ENCODE results near the gene TANC1. TPM values are rescaled to one million over a fixed set of nuclear protein-coding genes. Genes with fewer than 3 reads are reported as not detected.

The TANC1 gene
- total and polyA plus RNA-seq, 7 experiments from 2014 or later, result 0.13 to 0.39 (median 0.22) TPM; not detected in 1

DNA sequence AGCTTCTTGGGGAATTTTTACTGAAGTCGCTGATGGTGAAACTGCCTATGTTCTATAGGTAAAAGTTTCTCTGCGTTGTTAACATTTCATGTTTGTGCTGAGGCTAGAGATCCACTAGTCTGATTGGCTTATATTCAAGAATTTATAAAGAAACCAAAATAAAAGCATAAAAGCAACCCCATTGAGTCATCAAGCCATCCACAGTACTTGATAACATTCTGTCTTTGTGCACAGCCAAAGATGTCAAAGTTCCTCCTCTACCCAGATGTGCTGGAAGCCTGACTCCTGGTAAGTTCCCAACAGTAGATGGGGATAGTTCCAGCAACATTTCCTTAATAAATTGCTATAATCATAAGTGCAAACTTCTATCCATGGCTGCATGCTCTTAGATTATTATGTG lies 107.8 kb downstream of the TANC1 start:
- no peak for ATAC-seq
- H3K9me3 Mint-ChIP-seq, result peaks cover 0 to 5% (median 0%) of the 10 kb centered on the region in 11 donors
- no peak for DNase-seq
- H3K4me3 Mint-ChIP-seq, result no peak overlapping the region
- intact Hi-C loops (cut with micrococcal nuclease), result no loop called here
- no peak overlapping the region for H3K27ac ChIP-seq (ENCODE audit: low read depth, low read length)
- no peak overlapping the region for H3K4me3 ChIP-seq (ENCODE audit: low read length)
- H3K27me3 Mint-ChIP-seq, result peaks cover 0 to 4% (median 0%) of the 10 kb centered on the region in 5 donors
- ChIA-PET CTCF (no interaction called here), POLR2A (no interaction called here)
- no peaks in the 10 kb centered on the region for H3K27me3 ChIP-seq (ENCODE audit: control insufficient read depth in 2 of 2, insufficient read depth in 2 of 2, low read length in 2 of 2)
- H3K36me3 Mint-ChIP-seq, result no peaks in the 10 kb centered on the region
- peaks cover 0 to 1% (median 0%) of the 10 kb centered on the region in 7 donors for H3K4me1 Mint-ChIP-seq
- H3K4me1 ChIP-seq (ENCODE audit: control insufficient read depth in 2 of 2, insufficient read depth in 2 of 2, low read length in 2 of 2), result no peaks in the 10 kb centered on the region
- H3K36me3 ChIP-seq (ENCODE audit: control insufficient read depth in 2 of 3, insufficient read depth in 3 of 3, low read length in 3 of 3), result no peaks in the 10 kb centered on the region
- H3K27ac Mint-ChIP-seq, result no peak overlapping the region
- no peaks in the 10 kb centered on the region for H3K9me3 ChIP-seq (ENCODE audit: control insufficient read depth in 2 of 3, low read length in 3 of 3)

DNA sequence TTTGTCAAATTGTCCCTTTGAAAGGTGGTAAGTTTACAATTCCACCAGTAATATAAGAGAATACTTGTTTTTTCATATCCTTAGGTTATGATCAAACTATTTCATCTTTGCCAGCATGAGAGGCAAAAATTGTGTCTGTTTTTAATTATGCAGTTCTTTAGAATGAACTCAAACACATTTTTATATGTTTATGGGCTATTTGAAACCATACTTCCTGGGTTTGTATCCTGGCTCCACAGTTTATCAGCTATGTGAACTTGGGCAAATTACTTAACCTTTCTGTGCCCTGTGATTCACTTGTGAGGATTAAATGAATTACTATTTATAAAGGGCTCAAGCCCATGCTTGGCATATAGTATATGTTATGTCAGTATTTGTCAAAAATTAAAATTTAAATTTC lies 109.4 kb downstream of the TANC1 start:
- H3K36me3 Mint-ChIP-seq, result no peaks in the 10 kb centered on the region
- peaks cover 0 to 4% (median 0%) of the 10 kb centered on the region in 5 donors for H3K27me3 Mint-ChIP-seq
- no peak overlapping the region for H3K4me3 ChIP-seq (ENCODE audit: low read length)
- intact Hi-C loops (cut with micrococcal nuclease), result no loop called here
- no peaks in the 10 kb centered on the region for H3K27me3 ChIP-seq (ENCODE audit: control insufficient read depth in 2 of 2, insufficient read depth in 2 of 2, low read length in 2 of 2)
- H3K27ac Mint-ChIP-seq, result no peak overlapping the region
- H3K4me1 ChIP-seq (ENCODE audit: control insufficient read depth in 2 of 2, insufficient read depth in 2 of 2, low read length in 2 of 2), result no peaks in the 10 kb centered on the region
- DNase-seq (no peak), ATAC-seq (no peak)
- peaks cover 0 to 5% (median 0%) of the 10 kb centered on the region in 11 donors for H3K9me3 Mint-ChIP-seq
- no peaks in the 10 kb centered on the region for H3K36me3 ChIP-seq (ENCODE audit: control insufficient read depth in 2 of 3, insufficient read depth in 3 of 3, low read length in 3 of 3)
- ChIA-PET POLR2A (no interaction called here), CTCF (no interaction called here)
- H3K4me1 Mint-ChIP-seq, result no peaks in the 10 kb centered on the region
- H3K4me3 Mint-ChIP-seq, result no peak overlapping the region
- no peaks in the 10 kb centered on the region for H3K9me3 ChIP-seq (ENCODE audit: control insufficient read depth in 2 of 3, low read length in 3 of 3)
- no peak overlapping the region for H3K27ac ChIP-seq (ENCODE audit: low read depth, low read length)

DNA sequence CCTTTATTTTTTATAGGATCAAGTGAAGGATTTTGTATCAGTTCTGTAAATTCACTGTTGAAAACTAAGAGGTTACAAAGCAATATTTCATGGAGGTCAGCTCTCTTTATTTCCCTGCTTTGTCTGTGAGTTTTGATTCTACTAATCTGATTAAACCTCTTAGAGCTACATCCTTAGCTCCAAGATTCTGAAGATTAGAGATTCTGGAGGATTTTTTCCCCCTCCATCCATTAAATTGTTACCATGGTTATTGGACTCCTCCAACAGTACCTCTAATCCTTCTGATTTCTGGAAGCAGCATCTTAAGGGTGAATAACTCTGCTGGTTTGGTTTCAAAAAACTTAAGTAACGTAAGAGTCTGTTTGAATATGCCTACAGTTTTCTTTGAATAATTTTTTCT lies 110.0 kb downstream of the TANC1 start:
- Histone ChIP-seq H3K27ac (ENCODE audit: low read depth, low read length) (no peak overlapping the region), H3K4me3 (ENCODE audit: low read length) (no peak overlapping the region), H3K36me3 (ENCODE audit: control insufficient read depth in 2 of 3, insufficient read depth in 3 of 3, low read length in 3 of 3) (no peaks in the 10 kb centered on the region), H3K9me3 (ENCODE audit: control insufficient read depth in 2 of 3, low read length in 3 of 3) (no peaks in the 10 kb centered on the region), H3K4me1 (ENCODE audit: control insufficient read depth in 2 of 2, insufficient read depth in 2 of 2, low read length in 2 of 2) (no peaks in the 10 kb centered on the region), H3K27me3 (ENCODE audit: control insufficient read depth in 2 of 2, insufficient read depth in 2 of 2, low read length in 2 of 2) (no peaks in the 10 kb centered on the region)
- ATAC-seq (no peak), DNase-seq (no peak)
- ChIA-PET POLR2A (no interaction called here), CTCF (no interaction called here)
- Mint-ChIP-seq H3K27ac (no peak overlapping the region), H3K27me3 (peaks cover 0 to 4% (median 0%) of the 10 kb centered on the region in 5 donors), H3K4me1 (no peaks in the 10 kb centered on the region), H3K9me3 (peaks cover 0 to 5% (median 0%) of the 10 kb centered on the region in 11 donors), H3K36me3 (no peaks in the 10 kb centered on the region), H3K4me3 (no peak overlapping the region)
- intact Hi-C loops (cut with micrococcal nuclease), result no loop called here

DNA sequence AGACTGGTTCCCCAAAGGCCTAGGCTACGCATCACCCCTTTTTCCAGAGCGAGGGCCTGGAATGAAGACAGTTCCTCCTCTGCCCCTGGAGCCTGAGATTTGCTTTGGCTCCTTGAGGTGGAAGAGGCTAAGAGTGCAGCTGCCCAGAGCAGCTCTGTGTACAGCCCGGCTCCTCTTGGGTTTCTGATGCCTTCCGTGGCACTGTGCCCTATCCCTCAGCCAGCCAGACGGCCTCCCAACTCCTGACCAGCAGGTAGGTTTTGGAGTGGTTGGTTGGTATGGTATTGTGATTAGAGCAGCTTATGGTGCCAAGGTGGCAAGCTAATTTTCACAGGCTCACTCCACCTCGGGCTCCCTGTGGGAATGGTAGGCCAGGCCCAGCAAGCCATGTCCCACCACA lies 112.2 kb downstream of the TANC1 start:
- peaks cover 0 to 4% (median 0%) of the 10 kb centered on the region in 7 donors for H3K4me1 Mint-ChIP-seq
- DNase-seq (no peak), ATAC-seq (no peak)
- H3K4me3 Mint-ChIP-seq, result no peak overlapping the region
- Histone ChIP-seq H3K36me3 (ENCODE audit: control insufficient read depth in 2 of 3, insufficient read depth in 3 of 3, low read length in 3 of 3) (no peaks in the 10 kb centered on the region), H3K9me3 (ENCODE audit: control insufficient read depth in 2 of 3, low read length in 3 of 3) (no peaks in the 10 kb centered on the region), H3K27ac (ENCODE audit: low read depth, low read length) (no peak overlapping the region), H3K4me1 (ENCODE audit: control insufficient read depth in 2 of 2, insufficient read depth in 2 of 2, low read length in 2 of 2) (no peaks in the 10 kb centered on the region), H3K4me3 (ENCODE audit: low read length) (no peak overlapping the region), H3K27me3 (ENCODE audit: control insufficient read depth in 2 of 2, insufficient read depth in 2 of 2, low read length in 2 of 2) (no peaks in the 10 kb centered on the region)
- H3K27ac Mint-ChIP-seq, result no peak overlapping the region
- ChIA-PET CTCF (no interaction called here), POLR2A (interaction anchor here (1.1 kb wide), 1 partner anchor 29 kb away, joined by 3 read pairs; no protein-coding TSS in a partner anchor)
- H3K9me3 Mint-ChIP-seq, result peaks cover 0 to 5% (median 0%) of the 10 kb centered on the region in 11 donors
- intact Hi-C loops (cut with micrococcal nuclease), result no loop called here
- peaks cover 0 to 4% (median 0%) of the 10 kb centered on the region in 5 donors for H3K27me3 Mint-ChIP-seq
- no peaks in the 10 kb centered on the region for H3K36me3 Mint-ChIP-seq

DNA sequence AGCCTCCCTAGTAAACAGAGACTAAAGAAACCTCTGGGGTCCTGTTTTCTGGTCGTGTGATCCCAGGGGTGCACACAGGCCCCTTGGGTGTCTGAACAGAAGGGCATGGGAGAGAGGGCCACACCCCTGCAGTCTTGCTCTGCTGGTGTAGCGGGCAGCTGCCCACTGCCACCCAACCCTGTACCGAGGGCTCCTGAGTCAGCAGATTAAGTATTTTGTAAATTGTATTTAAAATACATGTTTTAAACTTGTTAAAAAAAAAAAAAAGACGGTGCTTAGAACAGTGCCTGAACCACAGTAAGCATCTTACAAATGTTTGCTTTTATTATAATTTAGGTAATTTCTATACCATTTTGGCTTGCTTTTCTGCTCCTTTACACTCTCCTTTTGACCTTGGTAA lies 113.7 kb downstream of the TANC1 start:
- DNase-seq (no peak), ATAC-seq (no peak)
- ChIA-PET CTCF (no interaction called here), POLR2A (no interaction called here)
- Mint-ChIP-seq H3K27ac (no peak overlapping the region), H3K36me3 (no peaks in the 10 kb centered on the region), H3K4me1 (peaks cover 0 to 19% (median 9%) of the 10 kb centered on the region in 7 donors), H3K4me3 (no peak overlapping the region), H3K9me3 (peaks cover 0 to 5% (median 0%) of the 10 kb centered on the region in 11 donors), H3K27me3 (peaks cover 0 to 4% (median 0%) of the 10 kb centered on the region in 5 donors)
- Histone ChIP-seq H3K27ac (ENCODE audit: low read depth, low read length) (no peak overlapping the region), H3K4me3 (ENCODE audit: low read length) (no peak overlapping the region), H3K9me3 (ENCODE audit: control insufficient read depth in 2 of 3, low read length in 3 of 3) (no peaks in the 10 kb centered on the region), H3K27me3 (ENCODE audit: control insufficient read depth in 2 of 2, insufficient read depth in 2 of 2, low read length in 2 of 2) (no peaks in the 10 kb centered on the region), H3K36me3 (ENCODE audit: control insufficient read depth in 2 of 3, insufficient read depth in 3 of 3, low read length in 3 of 3) (no peaks in the 10 kb centered on the region), H3K4me1 (ENCODE audit: control insufficient read depth in 2 of 2, insufficient read depth in 2 of 2, low read length in 2 of 2) (no peaks in the 10 kb centered on the region)
- intact Hi-C loops (cut with micrococcal nuclease), result no loop called here

DNA sequence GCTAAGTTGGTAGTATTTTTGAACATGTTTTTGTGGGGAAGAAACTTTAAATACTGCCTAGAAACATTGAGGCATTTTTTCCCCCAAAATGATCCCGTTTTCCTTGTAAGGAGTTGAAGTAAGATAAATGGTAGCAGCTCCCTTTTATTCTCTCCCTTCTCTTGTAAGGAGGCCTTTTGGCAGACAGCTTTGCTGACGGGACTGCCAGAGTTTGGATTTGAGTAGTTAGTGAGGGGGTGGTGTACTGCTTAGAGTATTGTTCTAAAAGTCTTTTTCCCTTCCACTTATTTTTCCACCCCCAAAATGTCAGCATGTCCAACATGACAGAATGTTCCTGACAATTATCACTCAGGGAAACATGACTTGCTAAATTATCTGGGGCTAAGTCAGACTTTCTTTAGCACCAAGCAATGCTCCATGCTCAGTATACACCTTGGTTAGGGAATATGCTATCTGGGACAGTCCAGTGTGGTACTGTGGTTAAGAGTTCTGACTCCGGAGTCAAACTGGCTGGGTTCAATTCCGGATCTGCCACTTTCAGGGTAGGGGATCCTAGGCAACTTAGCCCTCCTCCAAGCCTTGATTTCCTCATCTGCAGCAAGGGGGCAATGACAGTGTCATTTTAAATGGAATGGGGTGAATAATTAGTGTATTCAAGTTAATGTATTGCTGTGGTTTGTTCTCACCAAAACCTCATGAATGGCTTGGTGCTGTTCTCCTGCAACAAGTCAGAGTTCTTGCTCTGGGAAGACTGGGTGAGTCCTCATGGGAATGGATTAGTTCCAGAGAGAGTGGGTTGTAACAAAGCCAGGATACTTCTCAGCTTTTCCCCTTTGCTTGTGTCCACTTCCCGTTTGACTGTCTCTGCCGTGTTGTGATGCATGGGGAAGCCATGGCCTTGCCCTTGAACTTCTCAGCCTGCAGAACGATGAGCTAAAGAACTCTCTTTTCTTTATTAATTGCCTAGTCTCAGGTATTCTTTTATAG lies 116.2 kb downstream of the TANC1 start:
- intact Hi-C loops (cut with micrococcal nuclease), result no loop called here
- H3K9me3 Mint-ChIP-seq, result peaks cover 0 to 5% (median 0%) of the 10 kb centered on the region in 11 donors
- H3K27me3 Mint-ChIP-seq, result no peaks in the 10 kb centered on the region
- no peaks in the 10 kb centered on the region for H3K4me1 ChIP-seq (ENCODE audit: control insufficient read depth in 2 of 2, insufficient read depth in 2 of 2, low read length in 2 of 2)
- ChIA-PET CTCF (no interaction called here), POLR2A (interaction anchor here (1.0 kb wide), 1 partner anchor 9 kb away, joined by 3 read pairs; no protein-coding TSS in a partner anchor)
- peaks cover 5 to 43% (median 27%) of the 10 kb centered on the region in 7 donors for H3K4me1 Mint-ChIP-seq
- no peak overlapping the region for H3K27ac ChIP-seq (ENCODE audit: low read depth, low read length)
- no peaks in the 10 kb centered on the region for H3K36me3 ChIP-seq (ENCODE audit: control insufficient read depth in 2 of 3, insufficient read depth in 3 of 3, low read length in 3 of 3)
- ATAC-seq (no peak), DNase-seq (no peak)
- no peaks in the 10 kb centered on the region for H3K9me3 ChIP-seq (ENCODE audit: control insufficient read depth in 2 of 3, low read length in 3 of 3)
- peak overlapping the region in 1 of 9 donors; percentile 11 for H3K27ac Mint-ChIP-seq
- H3K27me3 ChIP-seq (ENCODE audit: control insufficient read depth in 2 of 2, insufficient read depth in 2 of 2, low read length in 2 of 2), result no peaks in the 10 kb centered on the region
- no peak overlapping the region for H3K4me3 ChIP-seq (ENCODE audit: low read length)
- H3K36me3 Mint-ChIP-seq, result peaks cover 0 to 4% (median 0%) of the 10 kb centered on the region in 5 donors
- no peak overlapping the region for H3K4me3 Mint-ChIP-seq

Data from naive thymus-derived CD4-positive, alpha-beta T cell (primary cell).